IPS-20b (cell line): ENCODE data around the gene CNPY1.

Experiments
- H3K27ac ChIP-seq: one replicate; pipeline ENCODE4 v1.5.1; 2013; ENCODE audit warnings: low read length
- H3K27me3 ChIP-seq: 2 replicates; pipeline ENCODE4 v1.6.1; 2013; ENCODE audit warnings: mild to moderate bottlenecking, low read length, inconsistent platforms; ENCODE audit not compliant: insufficient read depth
- H3K36me3 ChIP-seq: 2 replicates; pipeline ENCODE4 v1.6.1; 2013; ENCODE audit warnings: low read depth, mild to moderate bottlenecking, inconsistent platforms, low read length, moderate library complexity; ENCODE audit not compliant: insufficient read depth
- H3K4me1 ChIP-seq: 2 replicates; pipeline ENCODE4 v1.6.1; 2013; ENCODE audit warnings: mild to moderate bottlenecking, control low read depth, inconsistent platforms, low read length, moderate library complexity; ENCODE audit not compliant: insufficient read depth
- H3K4me3 ChIP-seq: 2 replicates; pipeline ENCODE4 v1.5.1; 2013; ENCODE audit warnings: mild to moderate bottlenecking, low read length, inconsistent platforms
- H3K9ac ChIP-seq: 2 replicates; pipeline ENCODE4 v1.6.1; 2013; ENCODE audit warnings: low read depth, mild to moderate bottlenecking, inconsistent platforms, low read length, moderate library complexity
- H3K9me3 ChIP-seq: 2 replicates; pipeline ENCODE4 v1.6.1; 2013; ENCODE audit warnings: mild to moderate bottlenecking, low read depth, low read length, inconsistent platforms; ENCODE audit not compliant: insufficient read depth

The CNPY1 gene

DNA sequence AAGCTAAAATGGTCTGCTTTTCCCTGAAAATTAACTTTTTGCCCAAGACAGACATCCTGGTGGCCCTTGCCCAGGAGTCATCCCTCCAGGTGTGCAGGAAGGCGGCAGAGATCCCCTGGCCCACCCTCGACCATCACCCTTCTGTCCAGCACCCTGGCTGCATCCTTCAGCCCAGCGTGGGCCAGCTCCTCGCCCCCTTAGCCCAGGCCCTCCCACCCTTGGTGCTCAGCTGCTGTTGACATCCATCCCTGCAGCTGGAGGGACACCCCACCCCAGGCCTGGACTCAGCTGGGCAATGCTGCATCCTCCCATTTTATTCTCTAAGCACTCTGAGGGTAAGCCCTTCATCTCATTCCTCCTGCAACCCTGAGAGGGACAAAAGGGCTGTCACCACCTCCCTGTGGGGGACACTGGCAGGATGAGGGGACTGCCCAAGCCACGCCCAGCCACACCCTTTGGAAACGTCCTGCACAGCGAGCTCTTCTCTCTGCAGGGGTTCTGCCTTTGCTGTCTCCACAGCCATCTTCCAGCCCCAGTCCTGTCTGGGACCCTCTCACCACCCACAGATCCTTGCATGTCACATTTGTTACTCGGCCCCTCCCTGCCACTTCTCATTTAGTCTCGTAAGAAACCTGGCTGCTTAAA, 57.8 kb downstream of the CNPY1 start:
- no peaks in the 10 kb centered on the region for H3K36me3 ChIP-seq
- H3K9me3 ChIP-seq: no peaks in the 10 kb centered on the region
- no peak overlapping the region for H3K27ac ChIP-seq
- H3K4me1 ChIP-seq: peaks cover 2% of the 10 kb centered on the region; the same call in 1 of the 2 replicates
- H3K4me3 ChIP-seq: no peak overlapping the region
- H3K9ac ChIP-seq: no peak overlapping the region
- peaks cover 92% of the 10 kb centered on the region for H3K27me3 ChIP-seq

DNA sequence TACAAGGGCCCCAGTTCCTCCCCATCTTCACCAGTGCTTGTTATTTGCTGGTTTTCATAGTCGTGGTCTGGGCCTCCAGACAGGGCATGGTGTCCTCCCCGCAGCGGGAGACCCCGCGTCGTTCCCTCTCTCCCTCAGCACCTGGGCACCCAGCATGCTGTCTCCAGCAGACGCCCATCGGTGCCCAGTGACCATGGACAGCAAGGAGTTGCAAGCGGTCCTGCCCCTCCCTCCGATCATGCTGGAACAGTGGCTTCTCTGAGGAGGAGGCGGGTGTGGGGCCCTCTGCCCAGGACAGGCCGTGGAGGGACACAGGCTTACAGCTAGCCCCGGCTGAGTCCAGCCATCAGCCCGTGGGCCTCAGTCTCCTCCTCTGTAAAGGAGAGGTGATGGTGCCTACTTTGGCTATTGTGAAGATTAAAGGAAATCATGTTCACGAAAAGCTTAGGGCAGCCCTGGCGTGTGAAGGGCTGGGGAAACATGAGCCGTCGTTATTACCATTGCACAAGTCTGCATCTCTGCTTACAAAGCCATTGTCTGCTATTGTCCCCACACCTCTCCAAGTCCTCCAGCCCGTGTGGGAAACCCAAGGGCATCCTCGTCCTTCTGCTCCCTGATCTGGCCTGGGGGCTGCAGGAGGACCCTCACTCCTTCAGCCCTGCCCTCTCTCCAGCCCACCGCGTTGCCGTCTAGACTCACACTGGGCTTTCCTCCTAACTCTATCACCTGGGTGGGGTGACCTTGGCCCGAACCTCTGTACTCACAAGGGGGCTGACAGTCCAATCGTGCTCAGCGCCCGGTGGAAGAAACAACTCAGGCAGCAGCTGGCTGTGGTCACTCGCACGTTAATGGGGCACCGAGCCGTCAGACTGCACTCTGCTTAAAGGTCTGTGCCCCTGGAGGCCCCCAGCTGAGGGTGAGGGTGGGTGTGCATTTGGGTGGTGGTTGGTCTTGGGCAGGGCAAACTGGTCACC, 58.6 kb downstream of the CNPY1 start:
- Histone ChIP-seq H3K36me3 (no peaks in the 10 kb centered on the region), H3K4me3 (no peak overlapping the region), H3K9me3 (no peaks in the 10 kb centered on the region), H3K9ac (no peak overlapping the region), H3K27ac (no peak overlapping the region), H3K4me1 (peaks cover 9% of the 10 kb centered on the region; the same call in 1 of the 2 replicates), H3K27me3 (peaks cover 92% of the 10 kb centered on the region)

DNA sequence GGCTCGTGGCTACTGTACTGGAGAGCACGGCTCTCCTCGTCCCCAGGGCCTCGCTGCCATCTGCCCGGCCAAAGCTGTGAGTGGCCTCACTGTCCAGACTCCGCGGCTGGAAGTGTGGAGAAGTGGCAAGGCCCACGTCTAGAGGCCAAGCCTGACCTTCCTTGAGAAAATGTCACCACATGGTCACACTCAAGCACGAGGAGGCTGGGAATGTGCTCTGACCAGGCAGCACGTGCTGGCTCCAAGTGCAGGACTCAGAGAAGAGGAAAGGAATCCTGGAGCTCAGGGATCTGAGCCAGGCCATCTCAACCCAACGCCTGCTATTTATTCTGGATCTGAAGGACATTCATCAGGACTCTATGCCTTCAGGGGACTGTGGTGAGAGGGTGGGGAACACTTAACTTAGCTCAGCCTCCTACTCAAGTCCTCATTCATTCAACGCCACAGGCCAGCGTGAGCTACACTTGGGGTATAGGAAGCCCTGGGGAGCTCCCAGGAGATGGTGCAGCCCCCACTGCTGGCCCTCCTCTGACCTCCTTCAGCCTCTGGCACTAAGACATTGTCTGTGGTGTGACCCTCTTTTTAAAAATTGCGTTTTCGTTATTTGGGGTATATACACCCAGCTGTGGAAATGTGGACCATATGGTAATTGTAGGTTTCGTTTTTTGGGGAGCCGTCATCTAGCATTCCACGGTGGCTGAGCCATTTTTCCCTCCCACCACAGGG, 59.4 kb downstream of the CNPY1 start:
- Histone ChIP-seq H3K36me3 (no peaks in the 10 kb centered on the region), H3K27ac (no peak overlapping the region), H3K9me3 (no peaks in the 10 kb centered on the region), H3K27me3 (peaks cover 92% of the 10 kb centered on the region), H3K4me1 (peaks cover 10% of the 10 kb centered on the region; the same call in 1 of the 2 replicates), H3K9ac (no peak overlapping the region), H3K4me3 (no peak overlapping the region)

DNA sequence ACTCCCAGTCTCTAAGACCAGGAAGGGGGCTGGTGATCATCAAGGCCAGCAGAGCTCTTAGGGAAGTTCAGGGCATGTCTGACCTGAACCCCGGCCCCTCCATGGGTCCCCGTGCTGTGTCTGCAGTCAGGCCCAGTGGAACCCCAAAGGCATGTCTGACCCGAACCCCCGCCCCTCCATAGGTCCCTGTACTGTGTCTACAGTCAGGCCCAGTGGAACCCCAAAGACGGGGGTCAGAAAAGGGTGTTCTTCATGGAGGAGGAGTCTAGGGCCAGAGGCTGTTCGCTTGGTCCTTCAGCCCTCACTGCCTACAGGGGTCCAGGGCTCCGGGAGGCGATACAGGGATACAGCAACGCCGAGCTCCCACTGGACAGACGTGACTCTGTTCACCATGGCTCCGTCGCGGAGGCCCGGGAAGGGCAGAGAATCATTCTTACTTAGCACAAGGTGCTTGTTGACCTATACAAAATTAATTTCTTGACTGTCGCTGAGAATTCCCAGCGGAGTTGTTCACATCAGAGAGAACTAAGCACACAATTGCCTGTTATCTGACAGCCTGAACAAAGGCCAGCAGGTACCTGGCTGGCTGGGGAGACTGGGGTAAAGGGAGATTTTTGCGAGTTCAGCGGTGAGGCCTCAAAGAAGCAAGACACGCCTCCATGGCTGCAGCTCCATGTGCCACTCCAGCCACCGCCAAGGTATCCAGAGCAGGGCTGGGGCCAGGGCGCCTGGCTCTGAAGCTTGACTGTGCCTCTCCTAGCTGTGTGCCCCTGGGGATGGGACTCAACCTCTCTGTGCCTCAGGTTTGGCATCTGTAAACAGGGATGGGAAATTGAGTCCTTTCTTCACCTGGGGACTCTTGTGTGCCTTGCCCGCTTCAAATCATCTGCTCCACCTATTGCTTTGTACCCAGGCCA, 61.6 kb downstream of the CNPY1 start:
- no peaks in the 10 kb centered on the region for H3K36me3 ChIP-seq
- H3K9ac ChIP-seq: no peak overlapping the region
- H3K9me3 ChIP-seq: no peaks in the 10 kb centered on the region
- peaks cover 8% of the 10 kb centered on the region; the same call in 1 of the 2 replicates for H3K4me1 ChIP-seq
- H3K27me3 ChIP-seq: peaks cover 81% of the 10 kb centered on the region
- H3K27ac ChIP-seq: no peak overlapping the region
- H3K4me3 ChIP-seq: no peak overlapping the region

DNA sequence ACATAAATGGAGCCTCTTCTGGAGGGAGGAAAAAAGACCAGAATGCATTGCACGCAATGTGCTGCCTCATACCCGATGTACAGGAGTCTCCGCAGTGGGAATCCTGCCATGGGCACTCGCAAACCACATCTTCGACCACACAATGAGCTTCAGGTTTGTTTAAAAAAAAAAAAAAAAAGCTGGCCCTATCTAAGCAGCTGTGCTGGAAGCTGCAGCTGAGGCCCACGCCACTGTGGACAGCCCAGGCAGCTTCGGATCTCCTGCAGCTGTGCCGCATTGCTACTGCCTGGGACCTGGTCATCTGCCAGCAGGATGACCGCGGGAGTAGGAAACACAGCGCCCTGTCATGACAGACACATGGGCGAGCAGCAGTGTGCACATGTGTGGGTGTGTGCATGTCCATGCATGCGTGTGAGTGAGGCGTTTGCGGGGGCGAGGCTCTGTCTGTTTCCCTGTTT, 62.5 kb downstream of the CNPY1 start:
- Histone ChIP-seq H3K9me3 (no peaks in the 10 kb centered on the region), H3K4me3 (no peak overlapping the region), H3K27ac (no peak overlapping the region), H3K4me1 (peaks cover 8% of the 10 kb centered on the region; the same call in 1 of the 2 replicates), H3K36me3 (no peaks in the 10 kb centered on the region), H3K9ac (no peak overlapping the region), H3K27me3 (peaks cover 77% of the 10 kb centered on the region)

DNA sequence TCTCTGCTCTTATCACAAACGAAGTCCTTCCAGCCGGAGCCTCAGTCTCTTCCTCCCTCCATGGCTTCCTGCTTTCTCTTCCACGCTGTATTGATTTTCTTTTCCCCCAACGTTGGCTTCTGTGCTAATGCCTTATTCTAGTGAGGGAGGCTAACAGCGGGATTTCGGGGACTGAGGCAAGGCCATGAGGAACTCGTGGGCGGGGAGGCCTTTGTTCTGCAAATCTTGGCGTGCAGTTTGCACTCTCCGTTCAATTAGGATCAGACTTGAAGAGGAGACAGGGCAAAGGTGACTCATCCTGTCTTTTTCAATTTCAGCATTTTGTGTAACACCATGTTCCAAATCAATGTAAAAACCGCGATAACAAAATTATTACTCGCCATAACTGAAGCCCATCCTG, 63.1 kb downstream of the CNPY1 start:
- H3K9me3 ChIP-seq: no peaks in the 10 kb centered on the region
- H3K36me3 ChIP-seq: no peaks in the 10 kb centered on the region
- H3K4me3 ChIP-seq: peak overlapping the region; percentile 21; the same call in 1 of the 2 replicates
- H3K4me1 ChIP-seq: peaks cover 8% of the 10 kb centered on the region; the same call in 1 of the 2 replicates
- peaks cover 77% of the 10 kb centered on the region for H3K27me3 ChIP-seq
- H3K9ac ChIP-seq: no peak overlapping the region
- H3K27ac ChIP-seq: no peak overlapping the region

DNA sequence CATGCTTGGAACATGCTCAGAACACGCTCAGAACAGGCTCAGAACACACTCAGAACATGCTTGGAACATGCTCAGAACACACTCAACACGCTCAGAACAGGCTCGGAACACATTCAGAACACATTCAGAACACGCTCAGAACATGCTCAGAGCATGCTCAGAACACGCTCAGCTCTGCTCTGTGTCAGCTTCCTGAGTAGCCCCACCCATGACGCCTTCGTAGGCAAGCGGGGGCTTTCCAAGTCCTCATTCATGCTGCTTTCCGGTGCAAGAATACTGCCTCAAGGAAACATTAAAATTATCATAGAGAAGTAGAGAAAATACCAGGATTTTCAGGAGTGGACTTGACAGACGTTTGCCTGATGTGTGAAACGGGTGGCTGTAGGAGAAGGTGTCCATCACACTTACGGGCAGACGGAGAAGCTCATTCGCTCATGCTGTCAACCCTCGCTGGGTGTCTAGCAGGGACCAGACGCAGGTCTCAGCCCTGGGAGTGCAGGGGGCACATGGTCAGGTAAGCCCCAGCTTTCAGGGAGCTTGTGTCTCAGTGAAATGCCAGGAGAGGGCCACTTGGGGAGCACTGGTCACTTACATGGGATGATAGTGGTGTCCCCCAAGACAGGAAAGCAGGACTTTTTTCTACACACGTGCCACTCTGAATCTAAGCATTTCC, 63.7 kb downstream of the CNPY1 start:
- Histone ChIP-seq H3K9ac (no peak overlapping the region), H3K9me3 (no peaks in the 10 kb centered on the region), H3K27me3 (peaks cover 77% of the 10 kb centered on the region), H3K4me1 (peaks cover 8% of the 10 kb centered on the region; the same call in 1 of the 2 replicates), H3K27ac (no peak overlapping the region), H3K4me3 (peak overlapping the region; percentile 21; the same call in 1 of the 2 replicates), H3K36me3 (no peaks in the 10 kb centered on the region)

DNA sequence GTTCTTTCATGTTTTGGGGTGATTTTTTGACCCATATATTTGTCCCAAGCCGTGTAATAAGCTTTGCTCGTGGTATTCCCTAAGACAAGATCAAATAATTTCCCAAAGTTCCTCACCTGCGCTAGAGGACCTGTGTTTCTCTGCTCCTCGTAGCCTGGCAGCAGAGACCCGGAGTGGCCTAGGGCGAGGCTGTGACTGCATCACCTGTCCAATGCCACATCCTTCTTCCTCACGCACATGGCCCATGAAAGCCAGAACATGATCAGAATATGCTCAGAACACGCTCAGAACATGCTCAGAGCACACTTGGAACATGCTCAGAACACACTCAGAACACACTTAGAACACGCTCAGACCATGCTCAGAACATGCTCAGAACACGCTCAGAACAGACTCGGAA, 64.6 kb downstream of the CNPY1 start:
- Histone ChIP-seq H3K9me3 (no peaks in the 10 kb centered on the region), H3K27me3 (peaks cover 77% of the 10 kb centered on the region), H3K4me3 (no peak overlapping the region), H3K36me3 (no peaks in the 10 kb centered on the region), H3K27ac (no peak overlapping the region), H3K4me1 (peaks cover 8% of the 10 kb centered on the region; the same call in 1 of the 2 replicates), H3K9ac (no peak overlapping the region)

DNA sequence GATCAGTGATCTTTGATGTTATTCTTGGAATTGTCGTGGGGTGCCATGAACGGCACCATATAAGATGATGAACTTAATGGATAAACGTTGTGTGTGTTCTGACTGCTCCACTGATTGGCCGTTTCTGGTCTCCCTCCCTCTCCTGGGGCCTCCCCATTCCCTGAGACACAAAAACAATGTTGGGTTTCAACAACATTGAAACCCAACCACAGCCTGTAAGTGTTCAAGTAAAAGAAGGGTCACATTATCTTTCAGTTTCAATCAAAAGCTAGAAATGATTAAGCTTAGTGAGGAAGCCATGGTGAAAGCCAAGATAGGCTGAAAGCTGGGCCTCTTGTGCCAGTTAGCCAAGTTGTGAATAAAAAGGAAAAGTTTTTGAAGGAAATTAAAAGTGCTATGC, 68.9 kb downstream of the CNPY1 start:
- no peaks in the 10 kb centered on the region for H3K9me3 ChIP-seq
- no peaks in the 10 kb centered on the region for H3K36me3 ChIP-seq
- H3K27me3 ChIP-seq: peaks cover 85% of the 10 kb centered on the region
- no peak overlapping the region for H3K27ac ChIP-seq
- peaks cover 6% of the 10 kb centered on the region; the same call in 1 of the 2 replicates for H3K4me1 ChIP-seq
- no peak overlapping the region for H3K9ac ChIP-seq
- no peak overlapping the region for H3K4me3 ChIP-seq

DNA sequence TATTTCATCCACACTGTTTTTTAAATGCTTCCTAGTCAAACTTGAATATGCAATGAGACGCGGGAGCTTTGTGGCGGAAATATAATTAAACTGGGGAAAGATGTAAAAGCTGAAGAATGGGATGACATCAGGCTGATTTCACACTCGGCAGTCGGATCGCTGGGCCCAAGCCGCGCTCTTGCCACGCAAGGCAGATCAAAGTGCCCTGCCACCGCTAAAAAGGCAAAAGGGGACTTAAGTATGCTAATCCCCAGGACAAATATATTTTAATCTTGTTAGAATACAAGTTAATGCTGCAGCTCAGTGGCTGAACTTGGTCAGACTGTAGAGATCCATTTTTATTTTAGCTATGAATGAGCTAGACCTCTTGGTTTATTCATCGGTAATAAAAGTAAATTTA, 74.6 kb downstream of the CNPY1 start:
- Histone ChIP-seq H3K27me3 (peaks cover 100% of the 10 kb centered on the region), H3K9me3 (no peaks in the 10 kb centered on the region; the same call in none of the 2 replicates), H3K36me3 (no peaks in the 10 kb centered on the region), H3K4me3 (no peak overlapping the region), H3K9ac (no peak overlapping the region), H3K4me1 (peaks cover 25% of the 10 kb centered on the region), H3K27ac (no peak overlapping the region)
